GM13977 (cell line): Measurements from ENCODE around the gene ADRA2A.

ENCODE experiments used
- DNase-seq: peaks from one replicate; pipeline ENCODE4 v3.0.0; 2012; ENCODE audit warnings: low spot score
- in situ Hi-C: fragments of 300-500 bp; cut with MboI; formaldehyde crosslinking; loops from one replicate; pipeline ENCODE4 v1.12.0; 2022; ENCODE audit warnings: low sequenced_read_pairs, low pct_unique_long_range_greater_than_20kb, mixed read lengths, inconsistent platforms; ENCODE audit not compliant: unreplicated experiment
- TF ChIP-seq, protein P1 (sequence below): IDR thresholded peaks from 2 replicates; pipeline ENCODE4 v1.5.1; 2012; ENCODE audit warnings: mild to moderate bottlenecking, control low read depth; ENCODE audit not compliant: insufficient read depth; ENCODE audit errors: extremely low read depth, missing control alignments

The ADRA2A gene

GRCh38 chr10:111107023-111107422, 30.2 kb downstream of the ADRA2A start:
- TF ChIP-seq, protein P1, sequence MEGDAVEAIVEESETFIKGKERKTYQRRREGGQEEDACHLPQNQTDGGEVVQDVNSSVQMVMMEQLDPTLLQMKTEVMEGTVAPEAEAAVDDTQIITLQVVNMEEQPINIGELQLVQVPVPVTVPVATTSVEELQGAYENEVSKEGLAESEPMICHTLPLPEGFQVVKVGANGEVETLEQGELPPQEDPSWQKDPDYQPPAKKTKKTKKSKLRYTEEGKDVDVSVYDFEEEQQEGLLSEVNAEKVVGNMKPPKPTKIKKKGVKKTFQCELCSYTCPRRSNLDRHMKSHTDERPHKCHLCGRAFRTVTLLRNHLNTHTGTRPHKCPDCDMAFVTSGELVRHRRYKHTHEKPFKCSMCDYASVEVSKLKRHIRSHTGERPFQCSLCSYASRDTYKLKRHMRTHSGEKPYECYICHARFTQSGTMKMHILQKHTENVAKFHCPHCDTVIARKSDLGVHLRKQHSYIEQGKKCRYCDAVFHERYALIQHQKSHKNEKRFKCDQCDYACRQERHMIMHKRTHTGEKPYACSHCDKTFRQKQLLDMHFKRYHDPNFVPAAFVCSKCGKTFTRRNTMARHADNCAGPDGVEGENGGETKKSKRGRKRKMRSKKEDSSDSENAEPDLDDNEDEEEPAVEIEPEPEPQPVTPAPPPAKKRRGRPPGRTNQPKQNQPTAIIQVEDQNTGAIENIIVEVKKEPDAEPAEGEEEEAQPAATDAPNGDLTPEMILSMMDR, result no peak
- in situ Hi-C loops, result no loop called here
- DNase-seq, result no peak

DNA sequence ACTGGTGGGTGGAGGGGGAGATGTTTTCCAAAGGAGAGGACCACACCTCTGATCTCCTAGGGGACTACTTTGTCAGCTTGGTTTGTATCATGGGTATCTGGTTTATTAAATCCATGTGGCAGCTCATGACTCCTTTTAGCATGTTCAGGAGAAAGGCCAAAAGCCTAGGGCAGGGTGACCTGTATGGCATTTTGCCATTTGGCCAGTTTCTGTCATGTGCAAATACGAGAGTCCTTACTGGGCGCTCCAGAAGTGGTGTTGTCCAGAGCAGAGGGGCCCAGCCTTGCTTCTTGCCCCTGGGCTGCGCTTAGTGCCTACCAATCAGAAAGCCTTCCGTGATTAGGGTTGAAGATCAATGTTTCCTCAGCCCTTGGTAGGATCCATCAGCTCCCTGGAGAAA, 31.0 kb downstream of the ADRA2A start:
- in situ Hi-C loops, result no loop called here
- TF ChIP-seq, protein P1, result no peak
- no peak for DNase-seq

DNA sequence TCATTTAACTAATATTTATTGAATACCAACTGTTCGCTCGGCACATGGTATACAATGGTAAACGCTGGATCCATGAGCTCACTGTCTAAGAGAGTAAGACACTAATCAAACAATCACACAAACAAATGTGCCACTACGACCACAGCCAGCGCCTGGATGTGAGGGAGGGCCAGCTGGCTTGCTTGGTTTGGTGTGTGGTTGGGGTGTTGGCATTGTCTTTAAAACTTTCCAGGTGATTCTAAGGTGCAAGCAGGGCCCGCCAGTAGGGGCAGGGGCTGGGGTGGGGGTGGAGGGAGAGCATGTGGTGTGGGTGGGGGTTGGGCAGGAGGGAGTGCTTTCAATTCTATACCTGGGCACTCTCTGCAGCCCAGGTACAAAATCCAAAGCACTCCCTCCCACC, 31.6 kb downstream of the ADRA2A start:
- TF ChIP-seq, protein P1, result no peak
- in situ Hi-C loops, result no loop called here
- DNase-seq, result no peak

- in situ Hi-C loops, result no loop called here
These were observed 32.8 kb downstream of the ADRA2A start for GRCh38 chr10:111109501-111110242.

DNA sequence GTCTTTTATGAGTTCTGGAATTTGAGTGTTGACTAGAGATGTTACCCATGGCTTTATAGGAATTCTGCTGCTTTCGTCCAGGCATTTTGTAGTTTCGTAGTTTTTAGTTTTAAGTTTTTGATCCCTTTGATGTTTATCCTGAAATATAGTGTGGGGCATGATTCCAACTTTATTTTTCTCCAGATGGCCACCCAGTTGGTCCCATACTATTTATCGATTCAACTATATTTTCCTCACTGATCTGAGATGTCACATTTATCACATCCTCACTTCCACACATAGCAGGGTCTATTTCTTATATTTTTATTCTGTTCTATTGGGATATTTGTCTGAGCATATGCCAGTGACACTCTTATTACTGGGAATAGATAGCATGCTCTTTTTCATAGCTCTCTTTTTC, 33.9 kb downstream of the ADRA2A start:
- TF ChIP-seq, protein P1, result no peak
- no peak for DNase-seq
- in situ Hi-C loops, result no loop called here

More at GRCh38 chr10:111109501-111110242, 32.8 kb downstream of the ADRA2A start:
- DNase-seq, result no peak
- TF ChIP-seq, protein P1, result no peak

GRCh38 chr10:111112333-111112732, 35.5 kb downstream of the ADRA2A start:
- TF ChIP-seq, protein P1, result no peak
- DNase-seq, result no peak
- in situ Hi-C loops, result no loop called here
